NCI-H1436 (cell line): ENCODE data around the gene SCUBE3.

Experiments used
- DNase-seq: peaks from one replicate; lab custom pipeline; 2025; lab: John Stamatoyannopoulos, UW

Gene SCUBE3

DNA sequence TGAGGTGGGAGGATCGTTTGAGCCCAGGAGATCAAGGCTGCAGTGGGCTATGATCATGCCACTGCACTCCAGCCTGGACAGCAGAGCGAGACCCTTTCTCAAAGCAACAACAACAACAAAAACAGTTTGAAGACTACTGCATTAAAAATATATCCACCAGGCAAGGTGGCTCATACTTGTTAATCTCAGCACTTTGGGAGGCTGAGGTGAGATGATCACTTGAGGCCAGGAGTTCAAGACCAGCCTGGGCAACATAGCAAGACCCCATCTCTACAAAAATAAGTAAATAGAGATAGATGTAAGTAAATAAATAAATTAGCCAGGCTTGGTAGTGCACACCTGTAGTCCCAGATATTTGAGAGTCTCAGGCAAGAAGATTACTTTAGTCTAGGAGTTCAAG lies 58.2 kb downstream of the SCUBE3 start:
- DNase-seq: no peak

DNA sequence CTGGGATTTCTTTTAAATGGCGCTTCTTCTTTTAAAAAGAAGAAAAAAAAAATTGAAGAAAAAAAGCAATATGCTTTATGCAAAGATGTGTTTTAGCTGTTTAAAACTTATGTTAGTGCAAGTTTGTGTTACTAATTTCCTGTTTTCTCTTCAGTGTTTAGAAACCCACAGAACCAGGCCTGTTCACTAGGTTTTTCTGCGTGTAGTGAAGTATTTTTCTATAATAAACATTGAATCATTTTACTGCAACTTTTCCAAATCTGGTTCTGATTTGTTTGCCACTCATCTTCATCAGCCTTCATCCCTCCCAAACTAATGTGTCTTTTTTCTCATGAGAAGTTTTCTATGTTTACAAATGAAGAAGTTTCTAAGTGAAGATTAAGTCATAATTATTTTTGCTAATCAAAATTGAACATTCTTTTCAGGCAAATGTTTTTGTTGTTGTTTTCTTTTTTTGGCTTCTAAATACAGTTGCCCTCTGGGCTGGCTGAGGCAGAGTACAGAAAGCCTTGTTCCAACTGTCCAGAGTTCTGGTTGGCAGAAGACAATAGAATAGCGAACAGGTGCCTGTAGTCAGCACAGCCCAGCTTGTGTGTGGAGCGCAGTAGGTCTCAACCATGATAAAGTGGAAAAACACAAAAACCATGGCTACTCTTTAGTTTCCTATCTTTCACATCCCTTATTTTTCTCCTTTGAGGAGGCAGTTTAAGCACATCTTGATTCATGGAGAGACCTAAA lies 60.2 kb downstream of the SCUBE3 start:
- no peak for DNase-seq

- no peak for DNase-seq
These were observed 62.0 kb downstream of the SCUBE3 start for GRCh38 chr6:35275744-35276260.

DNA sequence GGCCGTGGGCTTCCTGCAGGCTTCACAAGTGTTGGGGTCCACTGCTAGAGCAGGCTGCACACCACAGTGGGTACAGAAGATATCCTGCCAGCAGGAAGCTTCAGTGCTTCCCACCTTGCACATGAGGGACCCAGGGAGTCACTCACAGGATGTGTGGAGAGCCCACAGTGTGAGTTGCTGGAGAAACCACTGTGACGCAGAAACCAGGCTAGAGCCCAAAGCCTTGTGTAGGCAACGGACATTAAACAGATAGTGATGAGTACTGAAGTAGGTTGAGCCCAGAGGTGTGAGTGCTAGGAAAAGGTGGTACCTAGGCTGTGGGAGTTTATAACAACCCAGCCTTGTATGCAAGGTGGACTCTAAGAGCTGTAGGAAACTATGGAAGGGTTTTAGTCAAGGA lies 65.0 kb downstream of the SCUBE3 start:
- DNase-seq: no peak

DNA sequence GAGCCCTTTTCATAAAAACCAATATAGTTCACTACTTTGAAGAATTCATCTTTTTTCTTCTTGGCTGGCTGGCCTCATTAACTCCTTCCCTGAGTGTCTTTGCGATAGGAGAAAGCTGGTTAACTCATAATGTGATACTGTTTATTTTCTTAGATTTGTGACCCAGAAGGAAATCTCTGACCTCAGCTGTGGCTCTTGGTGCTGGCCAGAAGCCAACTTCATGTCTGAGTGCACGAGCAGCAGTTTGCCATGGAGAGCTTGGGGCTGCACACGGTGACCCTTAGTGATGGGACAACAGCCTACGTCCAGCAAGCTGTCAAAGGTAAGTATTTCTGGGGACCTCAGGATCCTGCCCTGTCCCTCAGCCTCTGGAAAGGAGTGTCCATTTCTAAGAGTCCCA lies 67.1 kb downstream of the SCUBE3 start:
- no peak for DNase-seq

DNA sequence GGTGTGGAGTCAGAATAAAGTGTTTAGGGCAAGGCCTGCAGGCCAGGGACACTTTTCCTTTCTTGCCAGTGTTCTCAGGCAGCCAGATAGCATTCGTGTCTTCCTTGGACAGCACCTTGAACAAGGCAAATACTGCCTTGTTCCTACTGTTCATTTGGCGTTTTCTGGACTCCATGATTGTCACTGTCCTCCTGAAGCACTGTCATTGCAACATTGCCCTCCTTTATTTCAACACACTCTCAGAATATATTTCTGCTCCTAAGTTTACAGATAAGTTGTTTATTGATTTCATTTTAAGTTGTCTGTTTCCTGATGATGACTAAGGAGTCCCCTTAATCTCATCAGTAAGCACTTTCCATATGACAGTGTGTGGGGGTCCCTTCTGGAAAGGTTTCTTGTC lies 68.7 kb downstream of the SCUBE3 start:
- DNase-seq: no peak

DNA sequence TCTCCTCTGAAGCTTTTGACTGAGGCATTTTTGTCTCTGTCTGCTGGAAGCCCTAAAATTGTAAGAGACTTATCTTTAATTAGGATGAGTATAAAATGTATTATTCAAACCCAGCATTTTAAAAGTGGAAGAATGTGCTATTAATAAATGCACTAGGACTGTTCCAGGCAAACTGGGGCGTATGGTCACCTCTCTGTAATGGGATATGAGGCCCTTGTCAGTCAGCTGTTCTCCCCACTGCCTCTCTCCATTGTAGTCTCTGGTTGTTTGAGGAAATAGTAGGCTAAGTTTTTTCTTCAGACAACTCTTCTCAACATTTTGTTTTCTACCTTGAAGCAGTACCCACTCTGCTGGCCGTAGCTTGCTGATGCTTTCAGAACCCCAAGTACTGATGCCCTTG lies 69.6 kb downstream of the SCUBE3 start:
- no peak for DNase-seq

DNA sequence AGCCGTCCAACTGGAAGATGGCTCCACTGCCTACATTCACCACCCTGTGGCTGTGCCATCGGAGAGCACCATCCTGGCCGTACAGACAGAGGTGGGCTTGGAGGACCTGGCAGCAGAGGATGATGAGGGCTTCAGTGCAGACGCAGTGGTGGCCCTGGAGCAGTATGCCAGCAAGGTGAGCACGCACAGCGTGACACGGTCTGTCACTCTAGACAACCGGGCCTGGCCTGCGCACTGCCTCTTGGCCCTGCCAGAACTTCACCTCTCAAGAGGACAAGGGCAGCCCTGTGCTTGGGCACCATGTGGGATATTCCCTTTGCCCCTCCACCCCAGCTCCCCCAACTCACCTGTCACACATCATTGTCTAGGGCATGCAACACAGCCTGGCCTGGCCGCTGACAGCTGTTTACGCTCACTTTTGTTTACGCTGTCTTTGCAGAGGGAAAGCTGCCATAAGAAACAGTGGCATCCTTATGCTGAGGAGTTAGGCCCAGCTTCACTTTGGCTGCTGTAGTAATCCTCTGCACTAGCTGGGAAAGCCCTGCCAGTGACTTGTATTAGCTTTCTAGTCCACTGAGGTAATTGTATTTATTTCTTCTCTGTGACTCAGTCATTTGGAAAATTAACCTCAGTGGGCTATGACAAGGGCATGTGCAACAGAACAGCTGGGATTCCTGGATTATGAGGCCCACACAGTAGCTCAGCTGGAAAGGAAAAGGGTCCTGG lies 74.1 kb downstream of the SCUBE3 start:
- DNase-seq: no peak

GRCh38 chr6:35288834-35289233 lies 75.1 kb downstream of the SCUBE3 start:
- no peak for DNase-seq

DNA sequence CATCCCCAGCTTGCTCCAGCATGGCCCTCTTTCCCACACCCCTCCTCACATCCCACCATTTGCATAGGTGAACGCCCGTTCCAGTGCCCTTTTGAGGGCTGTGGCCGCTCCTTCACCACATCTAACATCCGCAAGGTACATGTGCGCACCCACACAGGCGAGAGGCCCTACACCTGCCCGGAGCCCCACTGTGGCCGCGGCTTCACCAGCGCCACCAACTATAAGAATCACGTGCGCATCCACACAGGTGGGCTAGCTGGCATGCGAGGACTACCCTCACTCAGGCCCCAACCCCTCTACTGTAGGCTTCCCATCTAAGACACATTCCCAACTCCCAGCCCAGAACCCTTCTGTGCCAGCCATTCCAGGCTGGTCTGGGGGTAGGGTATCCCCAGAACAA lies 77.7 kb downstream of the SCUBE3 start:
- no peak for DNase-seq

GRCh38 chr6:35292494-35292893 lies 78.7 kb downstream of the SCUBE3 start:
- peak; percentile 30 for DNase-seq

DNA sequence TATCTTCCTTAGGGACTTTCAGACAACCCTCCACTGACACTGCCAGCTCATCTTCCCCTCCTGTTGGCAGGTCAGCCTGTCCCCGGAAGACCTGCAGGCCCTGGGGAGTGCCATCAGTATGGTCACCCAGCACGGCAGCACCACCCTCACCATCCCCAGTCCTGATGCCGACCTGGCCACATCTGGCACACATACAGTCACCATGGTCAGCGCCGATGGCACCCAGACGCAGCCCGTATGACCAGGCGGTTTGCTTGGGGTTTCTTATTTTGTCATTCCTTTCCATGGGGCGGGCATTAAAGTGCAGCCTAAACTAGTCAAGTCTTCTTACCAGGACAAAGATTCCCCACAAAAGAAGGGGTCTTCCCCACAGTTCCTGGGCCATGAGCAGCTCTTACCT lies 79.9 kb downstream of the SCUBE3 start:
- DNase-seq: no peak

DNA sequence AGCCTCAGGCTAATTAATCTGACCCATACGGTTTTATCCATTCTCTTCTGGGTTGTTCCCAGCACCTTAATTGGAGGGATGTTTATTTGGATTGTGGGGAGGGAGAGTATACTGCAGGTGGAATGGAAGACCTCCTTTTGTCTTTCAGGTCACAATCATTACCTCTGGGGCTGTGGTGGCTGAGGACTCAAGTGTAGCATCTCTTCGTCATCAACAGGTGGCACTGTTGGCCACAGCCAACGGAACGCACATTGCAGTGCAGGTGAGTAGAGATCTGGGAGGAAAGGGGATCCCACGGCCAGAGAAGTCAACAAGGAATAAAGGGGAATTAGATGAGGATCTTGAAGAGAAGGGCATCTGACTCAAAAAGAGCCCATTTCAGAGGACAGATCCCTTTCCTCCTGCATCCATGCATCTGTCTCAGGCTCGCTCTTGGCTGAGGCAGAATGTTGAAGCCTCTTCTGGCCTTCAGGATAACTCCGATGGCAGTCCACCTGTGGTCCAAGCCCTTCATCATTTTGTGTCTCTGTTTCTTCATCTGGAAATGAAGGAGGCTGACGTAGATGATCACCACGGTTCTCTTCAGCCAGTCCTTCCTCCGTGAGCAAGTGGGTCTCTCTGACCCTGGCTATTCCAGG lies 80.7 kb downstream of the SCUBE3 start:
- peak; percentile 44 for DNase-seq

- DNase-seq: no peak
These were observed 81.3 kb downstream of the SCUBE3 start for GRCh38 chr6:35295036-35295435.

- no peak for DNase-seq
These were observed 82.0 kb downstream of the SCUBE3 start for GRCh38 chr6:35295521-35296315.

GRCh38 chr6:35296931-35297600 lies 83.3 kb downstream of the SCUBE3 start:
- no peak for DNase-seq

- peak; percentile 79 for DNase-seq
These were observed 84.1 kb downstream of the SCUBE3 start, which contains the start of gene DEF6 for GRCh38 chr6:35297601-35298481. DEF6 (plus strand) TSS chr6:35297818; CDS start chr6:35297857, 39 bp downstream.

- DNase-seq: no peak
These were observed 84.9 kb downstream of the SCUBE3 start for GRCh38 chr6:35298625-35299140.

DNA sequence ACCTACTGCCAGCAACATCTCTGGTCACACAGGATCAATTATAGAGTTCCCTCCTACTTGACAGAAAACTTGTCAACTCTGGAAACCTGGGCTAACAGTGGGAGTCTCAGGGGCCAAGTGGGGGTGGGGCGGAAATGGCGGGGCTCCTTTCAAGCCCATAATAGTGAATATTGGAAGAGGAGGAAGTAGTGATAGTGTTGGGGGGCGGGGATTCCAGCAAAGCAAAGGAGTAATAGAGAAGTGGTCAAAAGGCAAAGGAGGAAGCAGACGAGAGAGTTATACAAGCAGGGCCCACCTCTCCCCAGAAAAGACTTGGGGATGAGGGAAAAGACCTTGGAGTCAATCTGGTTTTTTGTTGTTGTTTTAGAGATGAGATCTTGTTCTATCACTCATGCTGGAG lies 85.9 kb downstream of the SCUBE3 start:
- DNase-seq: no peak

DNA sequence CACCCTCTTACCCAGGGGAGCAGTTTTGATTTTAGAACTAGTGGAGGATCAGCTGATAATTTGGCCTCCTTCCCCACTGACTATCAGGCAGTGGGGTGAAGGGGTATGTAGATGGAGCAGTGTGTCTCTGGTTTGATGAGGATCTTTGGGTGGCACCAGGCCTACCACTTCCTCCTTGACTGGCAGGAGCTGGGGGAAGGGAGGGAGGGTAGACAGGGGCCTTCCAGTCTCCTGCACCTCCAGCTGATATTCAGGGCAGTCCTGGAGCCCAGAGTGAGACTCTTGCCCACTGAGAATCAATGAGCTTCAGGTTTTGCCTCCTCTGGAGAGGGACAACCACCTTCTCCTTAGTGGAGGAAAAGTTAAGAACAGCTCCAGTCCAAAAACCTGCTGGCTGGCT lies 87.1 kb downstream of the SCUBE3 start:
- DNase-seq: no peak
